Measurements from ENCODE around the gene TMEM175.

Gene TMEM175

GRCh38 chr4:931960-932712, at the start of gene TMEM175, which contains the start of gene GAK:
Gene TMEM175, plus strand, starts transcription at chr4:932460. Its CDS starts 15,280 bp downstream, at chr4:947740.
Gene GAK, minus strand, starts transcription at chr4:932316. Its CDS starts 129 bp downstream, at chr4:932187.
- H3K9me3 ChIP-seq (ENCODE audit: control insufficient read depth, insufficient read depth, low read depth, low read length): no peaks in the 10 kb centered on the region
- H3K9ac ChIP-seq (ENCODE audit: low read length): peak within 1 kb of the TSS; percentile 99
- peaks cover 12% of the 10 kb centered on the region for H3K4me1 ChIP-seq (ENCODE audit: control insufficient read depth, insufficient read depth, low read length)
- H3K4me3 ChIP-seq (ENCODE audit: low read depth, low read length): peak within 1 kb of the TSS; percentile 96
- no peaks in the 10 kb centered on the region for H3K36me3 ChIP-seq (ENCODE audit: control insufficient read depth, insufficient read depth, low read length)
- no peaks in the 10 kb centered on the region for H3K27me3 ChIP-seq (ENCODE audit: control insufficient read depth, insufficient read depth, low read length)
- peak within 1 kb of the TSS; percentile 88 for H3K27ac ChIP-seq (ENCODE audit: low read depth, low read length)

- H3K27me3 ChIP-seq (ENCODE audit: control insufficient read depth, insufficient read depth, low read length): no peaks in the 10 kb centered on the region
- H3K36me3 ChIP-seq (ENCODE audit: control insufficient read depth, insufficient read depth, low read length): peaks cover 88% of the 10 kb centered on the region
- H3K4me3 ChIP-seq (ENCODE audit: low read depth, low read length): no peak overlapping the region
- no peak overlapping the region for H3K9ac ChIP-seq (ENCODE audit: low read length)
- H3K9me3 ChIP-seq (ENCODE audit: control insufficient read depth, insufficient read depth, low read depth, low read length): 0 out of 2 replicates have a peak, but pooled peaks cover 4% of the 10 kb centered on the region
- H3K27ac ChIP-seq (ENCODE audit: low read depth, low read length): no peak overlapping the region
- H3K4me1 ChIP-seq (ENCODE audit: control insufficient read depth, insufficient read depth, low read length): no peaks in the 10 kb centered on the region
Measured at GRCh38 chr4:882646-883045, 49.6 kb upstream of the TMEM175 start.

- no peak overlapping the region for H3K9ac ChIP-seq (ENCODE audit: low read length)
- H3K27ac ChIP-seq (ENCODE audit: low read depth, low read length): no peak overlapping the region
- H3K4me1 ChIP-seq (ENCODE audit: control insufficient read depth, insufficient read depth, low read length): no peaks in the 10 kb centered on the region
- no peaks in the 10 kb centered on the region for H3K27me3 ChIP-seq (ENCODE audit: control insufficient read depth, insufficient read depth, low read length)
- 0 out of 2 replicates have a peak, but pooled peaks cover 5% of the 10 kb centered on the region for H3K9me3 ChIP-seq (ENCODE audit: control insufficient read depth, insufficient read depth, low read depth, low read length)
- H3K4me3 ChIP-seq (ENCODE audit: low read depth, low read length): no peak overlapping the region
- peaks cover 92% of the 10 kb centered on the region for H3K36me3 ChIP-seq (ENCODE audit: control insufficient read depth, insufficient read depth, low read length)
Measured at GRCh38 chr4:883377-884095, 48.7 kb upstream of the TMEM175 start.

GRCh38 chr4:884259-884658, 48.0 kb upstream of the TMEM175 start:
- Histone ChIP-seq H3K4me1 (ENCODE audit: control insufficient read depth, insufficient read depth, low read length) (no peaks in the 10 kb centered on the region), H3K9me3 (ENCODE audit: control insufficient read depth, insufficient read depth, low read depth, low read length) (0 out of 2 replicates have a peak, but pooled peaks cover 5% of the 10 kb centered on the region), H3K27ac (ENCODE audit: low read depth, low read length) (no peak overlapping the region), H3K27me3 (ENCODE audit: control insufficient read depth, insufficient read depth, low read length) (no peaks in the 10 kb centered on the region), H3K9ac (ENCODE audit: low read length) (no peak overlapping the region), H3K4me3 (ENCODE audit: low read depth, low read length) (no peak overlapping the region), H3K36me3 (ENCODE audit: control insufficient read depth, insufficient read depth, low read length) (peaks cover 91% of the 10 kb centered on the region)

GRCh38 chr4:884896-885295, 47.4 kb upstream of the TMEM175 start:
- no peaks in the 10 kb centered on the region for H3K4me1 ChIP-seq (ENCODE audit: control insufficient read depth, insufficient read depth, low read length)
- H3K36me3 ChIP-seq (ENCODE audit: control insufficient read depth, insufficient read depth, low read length): peaks cover 91% of the 10 kb centered on the region
- no peaks in the 10 kb centered on the region for H3K27me3 ChIP-seq (ENCODE audit: control insufficient read depth, insufficient read depth, low read length)
- no peak overlapping the region for H3K9ac ChIP-seq (ENCODE audit: low read length)
- 0 out of 2 replicates have a peak, but pooled peaks cover 5% of the 10 kb centered on the region for H3K9me3 ChIP-seq (ENCODE audit: control insufficient read depth, insufficient read depth, low read depth, low read length)
- no peak overlapping the region for H3K4me3 ChIP-seq (ENCODE audit: low read depth, low read length)
- H3K27ac ChIP-seq (ENCODE audit: low read depth, low read length): no peak overlapping the region

GRCh38 chr4:885353-885752, 46.9 kb upstream of the TMEM175 start:
- Histone ChIP-seq H3K27ac (ENCODE audit: low read depth, low read length) (no peak overlapping the region), H3K9ac (ENCODE audit: low read length) (no peak overlapping the region), H3K9me3 (ENCODE audit: control insufficient read depth, insufficient read depth, low read depth, low read length) (0 out of 2 replicates have a peak, but pooled peaks cover 5% of the 10 kb centered on the region), H3K27me3 (ENCODE audit: control insufficient read depth, insufficient read depth, low read length) (no peaks in the 10 kb centered on the region), H3K4me3 (ENCODE audit: low read depth, low read length) (no peak overlapping the region), H3K36me3 (ENCODE audit: control insufficient read depth, insufficient read depth, low read length) (peaks cover 91% of the 10 kb centered on the region), H3K4me1 (ENCODE audit: control insufficient read depth, insufficient read depth, low read length) (no peaks in the 10 kb centered on the region)

- 0 out of 2 replicates have a peak, but pooled peaks cover 5% of the 10 kb centered on the region for H3K9me3 ChIP-seq (ENCODE audit: control insufficient read depth, insufficient read depth, low read depth, low read length)
- H3K27ac ChIP-seq (ENCODE audit: low read depth, low read length): no peak overlapping the region
- H3K36me3 ChIP-seq (ENCODE audit: control insufficient read depth, insufficient read depth, low read length): peaks cover 88% of the 10 kb centered on the region
- H3K4me3 ChIP-seq (ENCODE audit: low read depth, low read length): no peak overlapping the region
- H3K4me1 ChIP-seq (ENCODE audit: control insufficient read depth, insufficient read depth, low read length): no peaks in the 10 kb centered on the region
- no peak overlapping the region for H3K9ac ChIP-seq (ENCODE audit: low read length)
- no peaks in the 10 kb centered on the region for H3K27me3 ChIP-seq (ENCODE audit: control insufficient read depth, insufficient read depth, low read length)
Measured at GRCh38 chr4:886244-886643, 46.0 kb upstream of the TMEM175 start.

GRCh38 chr4:887034-887763, 45.1 kb upstream of the TMEM175 start:
- Histone ChIP-seq H3K9ac (ENCODE audit: low read length) (no peak overlapping the region), H3K27me3 (ENCODE audit: control insufficient read depth, insufficient read depth, low read length) (no peaks in the 10 kb centered on the region), H3K27ac (ENCODE audit: low read depth, low read length) (no peak overlapping the region), H3K36me3 (ENCODE audit: control insufficient read depth, insufficient read depth, low read length) (peaks cover 81% of the 10 kb centered on the region), H3K4me3 (ENCODE audit: low read depth, low read length) (no peak overlapping the region), H3K4me1 (ENCODE audit: control insufficient read depth, insufficient read depth, low read length) (no peaks in the 10 kb centered on the region), H3K9me3 (ENCODE audit: control insufficient read depth, insufficient read depth, low read depth, low read length) (0 out of 2 replicates have a peak, but pooled peaks cover 5% of the 10 kb centered on the region)

- H3K36me3 ChIP-seq (ENCODE audit: control insufficient read depth, insufficient read depth, low read length): peaks cover 82% of the 10 kb centered on the region
- H3K4me1 ChIP-seq (ENCODE audit: control insufficient read depth, insufficient read depth, low read length): no peaks in the 10 kb centered on the region
- no peak overlapping the region for H3K9ac ChIP-seq (ENCODE audit: low read length)
- no peaks in the 10 kb centered on the region for H3K27me3 ChIP-seq (ENCODE audit: control insufficient read depth, insufficient read depth, low read length)
- no peak overlapping the region for H3K4me3 ChIP-seq (ENCODE audit: low read depth, low read length)
- H3K9me3 ChIP-seq (ENCODE audit: control insufficient read depth, insufficient read depth, low read depth, low read length): 0 out of 2 replicates have a peak, but pooled peaks cover 5% of the 10 kb centered on the region
- no peak overlapping the region for H3K27ac ChIP-seq (ENCODE audit: low read depth, low read length)
Measured at GRCh38 chr4:888029-888428, 44.2 kb upstream of the TMEM175 start.

- H3K9me3 ChIP-seq (ENCODE audit: control insufficient read depth, insufficient read depth, low read depth, low read length): 0 out of 2 replicates have a peak, but pooled peaks cover 5% of the 10 kb centered on the region
- H3K27me3 ChIP-seq (ENCODE audit: control insufficient read depth, insufficient read depth, low read length): no peaks in the 10 kb centered on the region
- H3K27ac ChIP-seq (ENCODE audit: low read depth, low read length): no peak overlapping the region
- no peak overlapping the region for H3K4me3 ChIP-seq (ENCODE audit: low read depth, low read length)
- H3K36me3 ChIP-seq (ENCODE audit: control insufficient read depth, insufficient read depth, low read length): peaks cover 82% of the 10 kb centered on the region
- no peaks in the 10 kb centered on the region for H3K4me1 ChIP-seq (ENCODE audit: control insufficient read depth, insufficient read depth, low read length)
- no peak overlapping the region for H3K9ac ChIP-seq (ENCODE audit: low read length)
Measured at GRCh38 chr4:889516-889915, 42.7 kb upstream of the TMEM175 start.

Measured in HUES6 (cell line).